ENCODE data around the gene KSR2.

The KSR2 gene

DNA sequence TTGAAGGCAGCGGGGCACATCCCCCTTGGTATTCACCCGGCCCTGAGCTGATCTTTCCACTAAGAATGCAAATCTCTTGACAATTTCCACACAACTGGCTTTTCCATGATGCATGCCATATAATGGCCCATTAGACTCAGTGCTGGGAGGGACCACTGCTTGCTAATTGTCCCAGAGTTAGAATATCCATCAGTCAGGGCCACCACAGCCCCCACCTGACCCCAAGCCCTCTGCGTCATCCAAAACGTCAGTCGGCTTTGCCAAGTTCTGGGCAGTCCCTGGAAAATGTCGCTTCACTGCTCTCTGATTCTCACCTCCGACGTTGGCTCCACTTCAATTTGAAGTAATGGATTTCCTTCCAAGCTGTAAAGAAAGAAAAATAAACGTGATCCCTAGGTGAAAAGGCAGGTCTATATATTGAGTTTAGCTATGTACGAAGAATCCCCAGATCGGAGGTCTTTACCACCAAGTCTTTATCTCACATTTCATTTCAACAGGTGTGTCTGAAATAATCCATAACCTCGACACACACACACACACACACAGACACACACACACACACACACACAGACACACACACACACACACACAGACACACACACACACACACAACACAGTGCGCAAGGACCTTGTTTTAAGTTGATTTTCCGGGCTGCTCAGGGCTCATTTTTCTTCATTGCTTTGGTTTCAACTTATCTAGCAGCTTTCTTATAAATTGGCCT lies 441.9 kb downstream of the KSR2 start:
- no peak for DNase-seq (ENCODE audit: extremely low read depth, low read depth)
- TF ChIP-seq, protein P1, sequence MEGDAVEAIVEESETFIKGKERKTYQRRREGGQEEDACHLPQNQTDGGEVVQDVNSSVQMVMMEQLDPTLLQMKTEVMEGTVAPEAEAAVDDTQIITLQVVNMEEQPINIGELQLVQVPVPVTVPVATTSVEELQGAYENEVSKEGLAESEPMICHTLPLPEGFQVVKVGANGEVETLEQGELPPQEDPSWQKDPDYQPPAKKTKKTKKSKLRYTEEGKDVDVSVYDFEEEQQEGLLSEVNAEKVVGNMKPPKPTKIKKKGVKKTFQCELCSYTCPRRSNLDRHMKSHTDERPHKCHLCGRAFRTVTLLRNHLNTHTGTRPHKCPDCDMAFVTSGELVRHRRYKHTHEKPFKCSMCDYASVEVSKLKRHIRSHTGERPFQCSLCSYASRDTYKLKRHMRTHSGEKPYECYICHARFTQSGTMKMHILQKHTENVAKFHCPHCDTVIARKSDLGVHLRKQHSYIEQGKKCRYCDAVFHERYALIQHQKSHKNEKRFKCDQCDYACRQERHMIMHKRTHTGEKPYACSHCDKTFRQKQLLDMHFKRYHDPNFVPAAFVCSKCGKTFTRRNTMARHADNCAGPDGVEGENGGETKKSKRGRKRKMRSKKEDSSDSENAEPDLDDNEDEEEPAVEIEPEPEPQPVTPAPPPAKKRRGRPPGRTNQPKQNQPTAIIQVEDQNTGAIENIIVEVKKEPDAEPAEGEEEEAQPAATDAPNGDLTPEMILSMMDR (IDR thresholded peaks at IDR 0.05; ENCODE audit: low read depth, low read length, missing control alignments) = no peak
- H3K4me3 ChIP-seq (replicated peaks; ENCODE audit: low read depth, low read length) = no peak overlapping the region

DNA sequence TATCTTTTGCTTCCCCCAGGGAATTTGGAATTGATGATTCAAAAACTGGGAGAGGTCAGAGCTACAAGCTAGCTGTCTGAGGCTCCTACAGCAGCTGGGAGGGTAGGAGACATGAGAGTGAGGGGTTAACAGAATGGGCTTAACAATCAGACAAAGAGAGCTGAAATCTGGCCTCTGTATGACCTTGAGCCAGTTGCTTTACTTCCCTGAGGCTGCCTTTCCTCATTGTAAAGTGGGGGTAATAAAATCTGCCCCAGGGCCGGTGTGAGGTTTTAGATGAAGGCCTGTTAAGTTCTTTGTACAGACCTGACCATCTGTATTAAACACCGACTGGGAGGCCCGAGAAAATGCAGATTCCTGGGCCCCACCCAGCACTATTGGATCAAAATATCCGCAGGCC lies 443.0 kb downstream of the KSR2 start:
- H3K4me3 ChIP-seq (replicated peaks; ENCODE audit: low read depth, low read length) = no peak overlapping the region
- no peak for DNase-seq (ENCODE audit: extremely low read depth, low read depth)
- TF ChIP-seq, protein P1 (IDR thresholded peaks at IDR 0.05; ENCODE audit: low read depth, low read length, missing control alignments) = no peak

DNA sequence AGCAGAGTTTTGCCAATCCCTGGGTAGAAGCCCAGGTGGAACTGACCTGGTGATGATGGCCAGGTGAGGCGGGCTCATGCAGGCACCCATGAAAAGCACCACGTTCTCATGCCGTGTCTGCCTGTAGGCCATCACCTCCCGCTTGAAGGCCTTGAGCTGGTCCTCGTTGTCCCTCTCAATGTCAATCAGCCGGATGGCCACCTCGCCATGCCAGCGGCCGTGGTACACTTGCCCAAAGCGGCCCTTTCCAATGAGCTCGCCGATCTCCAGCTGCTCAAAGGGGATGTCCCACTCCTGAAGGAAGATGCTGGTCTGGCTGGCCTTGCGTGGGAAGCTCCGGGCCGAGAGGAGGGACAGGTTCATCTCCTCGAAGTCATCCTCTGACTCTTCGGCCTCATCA lies 444.0 kb downstream of the KSR2 start:
- H3K4me3 ChIP-seq (replicated peaks; ENCODE audit: low read depth, low read length) = no peak overlapping the region
- DNase-seq (ENCODE audit: extremely low read depth, low read depth) = no peak
- TF ChIP-seq, protein P1 (IDR thresholded peaks at IDR 0.05; ENCODE audit: low read depth, low read length, missing control alignments) = no peak

DNA sequence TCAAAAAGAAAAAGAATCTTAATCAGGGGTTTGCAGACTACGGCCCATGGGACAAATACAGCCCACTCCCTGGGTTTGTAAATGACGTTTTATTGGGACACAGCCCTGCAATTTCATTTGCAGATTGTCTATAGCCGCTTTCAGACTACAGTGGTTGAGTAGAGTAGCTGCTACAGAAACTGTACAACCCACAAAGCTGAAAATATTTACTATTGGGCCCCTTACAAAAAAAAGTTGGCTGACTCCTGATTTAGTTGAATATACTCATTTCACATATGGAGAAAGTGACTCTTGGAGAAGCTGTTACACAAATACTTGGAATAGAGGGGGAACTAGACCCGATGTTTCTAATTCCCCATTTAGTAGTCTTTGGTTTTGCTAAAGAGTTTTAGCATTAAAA lies 444.8 kb downstream of the KSR2 start:
- no peak overlapping the region for H3K4me3 ChIP-seq (replicated peaks; ENCODE audit: low read depth, low read length)
- DNase-seq (ENCODE audit: extremely low read depth, low read depth) = no peak
- TF ChIP-seq, protein P1 (IDR thresholded peaks at IDR 0.05; ENCODE audit: low read depth, low read length, missing control alignments) = no peak

DNA sequence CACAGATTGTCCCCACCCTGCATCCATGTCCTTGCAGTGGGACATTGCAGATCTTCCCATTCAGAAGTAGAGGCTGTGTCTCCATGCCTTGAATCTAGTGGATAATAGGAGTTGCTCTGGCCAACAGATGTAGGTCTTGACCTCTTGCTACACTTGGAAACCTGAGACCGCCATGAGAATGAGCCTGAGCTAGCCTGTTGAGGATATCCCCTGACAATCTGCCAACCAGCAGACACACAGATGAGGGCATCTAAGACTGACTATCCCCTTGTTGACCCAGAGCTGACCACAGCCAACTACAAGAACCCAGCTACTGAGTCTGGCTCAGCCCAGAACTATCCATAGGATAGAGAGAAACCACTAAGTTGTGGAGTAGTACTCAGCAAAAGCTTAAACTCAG lies 446.2 kb downstream of the KSR2 start:
- TF ChIP-seq, protein P1 (IDR thresholded peaks at IDR 0.05; ENCODE audit: low read depth, low read length, missing control alignments) = no peak
- DNase-seq (ENCODE audit: extremely low read depth, low read depth) = no peak

DNA sequence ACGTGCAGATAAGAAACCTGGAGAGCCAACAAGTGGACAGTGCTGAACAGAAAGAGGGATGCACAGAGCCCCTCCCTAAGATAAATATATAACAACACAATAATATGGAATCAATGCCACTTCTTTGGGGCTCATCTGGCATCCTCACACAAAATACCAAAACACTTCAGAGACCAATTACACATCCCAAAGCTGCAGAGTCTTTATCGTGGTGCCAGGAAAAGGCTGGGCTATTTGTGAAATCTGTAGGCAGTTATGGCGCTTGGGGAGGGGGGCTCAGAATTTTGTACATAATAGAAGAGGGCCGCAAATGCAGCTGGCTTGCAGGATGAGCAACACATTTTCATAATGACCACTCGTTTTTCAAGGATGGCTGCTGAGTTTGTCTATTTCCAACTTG lies 446.9 kb downstream of the KSR2 start:
- TF ChIP-seq, protein P1 (IDR thresholded peaks at IDR 0.05; ENCODE audit: low read depth, low read length, missing control alignments) = no peak

More for the DNA sequence above, 446.2 kb downstream of the KSR2 start:
- H3K4me3 ChIP-seq (replicated peaks; ENCODE audit: low read depth, low read length) = no peak overlapping the region

DNA sequence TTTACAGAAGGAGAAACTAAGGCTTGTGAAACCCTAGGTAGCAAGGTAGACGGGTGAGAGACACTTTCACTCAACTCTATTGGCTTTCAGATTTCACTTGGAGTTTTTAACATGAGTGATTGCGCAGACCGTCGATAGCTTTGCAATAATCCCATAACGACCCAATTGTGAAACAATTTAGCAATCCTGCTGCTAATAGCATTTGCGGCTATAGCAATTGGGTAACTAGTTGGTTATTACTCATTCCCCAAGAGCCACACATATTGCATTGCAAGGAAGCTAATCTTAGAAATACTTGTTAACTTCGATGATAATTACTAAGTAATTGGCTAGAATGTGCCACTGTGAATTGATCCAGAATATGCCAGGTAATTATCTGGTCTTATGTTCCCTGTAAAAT lies 447.4 kb downstream of the KSR2 start:
- TF ChIP-seq, protein P1 (IDR thresholded peaks at IDR 0.05; ENCODE audit: low read depth, low read length, missing control alignments) = no peak
- no peak for DNase-seq (ENCODE audit: extremely low read depth, low read depth)

More for the DNA sequence above, 446.9 kb downstream of the KSR2 start:
- no peak for DNase-seq (ENCODE audit: extremely low read depth, low read depth)
- no peak overlapping the region for H3K4me3 ChIP-seq (replicated peaks; ENCODE audit: low read depth, low read length)

More for the DNA sequence above, 447.4 kb downstream of the KSR2 start:
- no peak overlapping the region for H3K4me3 ChIP-seq (replicated peaks; ENCODE audit: low read depth, low read length)

Data from HFF-Myc (cell line).